SK-N-SH (cell line): ENCODE measurements around the gene CHCHD3. TPM values are rescaled to one million over a fixed set of nuclear protein-coding genes. Genes with fewer than 3 reads are reported as not detected.

Experiments used
- CTCF ChIA-PET: fragments of 300-600, 350-600 bp; formaldehyde crosslinking; extraction: SDS; loops from one replicate; lab custom pipeline; 2021; lab: Yijun Ruan, JAX
- POLR2A ChIA-PET: fragments of 350-600 bp; sonication (Branson Sonifier 250); formaldehyde crosslinking; extraction: SDS; loops from one replicate; lab custom pipeline; 2020; ENCODE audit warnings: antibody characterized with exemption, inconsistent platforms; lab: Yijun Ruan, JAX
- DNase-seq: peaks from one replicate; pipeline ENCODE4 v3.0.0; 2012
- H2AFZ ChIP-seq: fragments of 200-600 bp; sonication (generic); 2 replicates; pipeline ENCODE4 v1.8.1; 2016; ENCODE audit warnings: antibody characterized with exemption, mild to moderate bottlenecking, low read depth
- H3F3A ChIP-seq: fragments of 200-600 bp; sonication (generic); replicated peaks from 2 replicates; pipeline ENCODE3; 2016; ENCODE audit warnings: antibody characterized with exemption, mild to moderate bottlenecking; ENCODE audit not compliant: insufficient read depth
- H3K27ac ChIP-seq, 2 experiments: fragments of 200-500 bp in 1 of 2; fragments of 200-600 bp in 1 of 2; sonication (Bioruptor generic) in 1 of 2; sonication (generic), shearing (Covaris generic) in 1 of 2; 2 replicates each; pipeline versions ENCODE4 v1.5.1 to v1.6.1; 2014 to 2016; ENCODE audit warnings: low read depth in 2 of 2, inconsistent platforms in 1 of 2, low read length in 1 of 2, mild to moderate bottlenecking in 1 of 2, mixed read lengths in 1 of 2
- H3K27me3 ChIP-seq: fragments of 200-600 bp; sonication (generic), shearing (Covaris generic); 2 replicates; pipeline ENCODE4 v1.6.1; 2016; ENCODE audit warnings: mixed run types; ENCODE audit not compliant: insufficient read depth
- H3K36me3 ChIP-seq, 2 experiments: fragments of 200-500 bp in 1 of 2; fragments of 200-600 bp in 1 of 2; sonication (Bioruptor generic) in 1 of 2; sonication (generic) in 1 of 2; replicated peaks in 1 of 2; 2 replicates each; pipeline versions ENCODE3 to v1.5.1; 2014 to 2016; ENCODE audit warnings: low read length in 1 of 2, mild to moderate bottlenecking in 1 of 2; ENCODE audit not compliant: insufficient read depth in 2 of 2, control insufficient read depth in 1 of 2
- H3K4me1 ChIP-seq, 2 experiments: fragments of 200-500 bp in 1 of 2; fragments of 200-600 bp in 1 of 2; sonication (Bioruptor generic) in 1 of 2; sonication (generic), shearing (Covaris generic) in 1 of 2; 2 replicates each; pipeline versions ENCODE4 v1.5.1 to v1.6.1; 2014 to 2016; ENCODE audit warnings: low read depth in 1 of 2, low read length in 1 of 2, mixed run types in 1 of 2; ENCODE audit not compliant: insufficient read depth in 2 of 2, control insufficient read depth in 1 of 2
- H3K4me2 ChIP-seq: fragments of 200-600 bp; sonication (generic), shearing (Covaris generic); 2 replicates; pipeline ENCODE4 v1.6.1; 2017; ENCODE audit warnings: mixed run types
- H3K4me3 ChIP-seq, 2 experiments: fragments of 200-500 bp in 1 of 2; fragments of 200-600 bp in 1 of 2; sonication (Bioruptor generic) in 1 of 2; sonication (generic), shearing (Covaris generic) in 1 of 2; 2 replicates each; pipeline versions ENCODE4 v1.5.1 to v1.8.1; 2014 to 2016; ENCODE audit warnings: low read depth in 2 of 2, inconsistent platforms in 1 of 2, low read length in 1 of 2, mild to moderate bottlenecking in 1 of 2, mixed read lengths in 1 of 2, moderate library complexity in 1 of 2
- H3K79me2 ChIP-seq: fragments of 200-600 bp; sonication (generic); 2 replicates; pipeline ENCODE4 v1.8.1; 2017; ENCODE audit warnings: mild to moderate bottlenecking; ENCODE audit not compliant: insufficient read depth
- H3K9ac ChIP-seq: fragments of 200-600 bp; sonication (generic); 2 replicates; pipeline ENCODE4 v1.6.1; 2017; ENCODE audit warnings: mixed run types
- H3K9me2 ChIP-seq: fragments of 200-600 bp; sonication (generic); 2 replicates; pipeline ENCODE4 v1.6.1; 2017; ENCODE audit warnings: mixed run types
- H3K9me3 ChIP-seq: fragments of 200-600 bp; sonication (generic); 2 replicates; pipeline ENCODE4 v1.6.1; 2017; ENCODE audit warnings: mixed run types, mild to moderate bottlenecking, moderate library complexity
- H4K20me1 ChIP-seq: fragments of 200-600 bp; sonication (generic); 2 replicates; pipeline ENCODE4 v1.6.1; 2017; ENCODE audit warnings: mild to moderate bottlenecking, mixed run types; ENCODE audit not compliant: insufficient read depth
- CHD2 ChIP-seq: fragments of 150-350 bp; IDR thresholded peaks from 2 replicates; pipeline ENCODE4 v1.6.1; 2018; ENCODE audit warnings: low read length; ENCODE audit not compliant: partially characterized antibody
- ELF1 ChIP-seq: IDR thresholded peaks from 2 replicates; pipeline ENCODE4 v1.4.0; 2012
- EZH2phosphoT487 ChIP-seq: fragments of 200-600 bp; sonication (generic); IDR thresholded peaks from 2 replicates; pipeline ENCODE4 v1.6.1; 2017; ENCODE audit warnings: low read depth, mixed run types, mild to moderate bottlenecking, antibody characterized with exemption, moderate library complexity, borderline replicate concordance
- FOSL2 ChIP-seq: IDR thresholded peaks from 2 replicates; pipeline ENCODE4 v1.4.0; 2012; ENCODE audit warnings: low read depth, mild to moderate bottlenecking, moderate library complexity, borderline replicate concordance
- FOXJ3 ChIP-seq: sonication (generic); formaldehyde crosslinking; IDR thresholded peaks from 2 replicates; pipeline ENCODE4 v1.5.1; 2020; ENCODE audit warnings: mild to moderate bottlenecking, missing genetic modification reagents
- FOXM1 ChIP-seq: IDR thresholded peaks from 2 replicates; pipeline ENCODE4 v1.4.0; 2012; ENCODE audit warnings: low read depth, mild to moderate bottlenecking
- GABPA ChIP-seq: IDR thresholded peaks from 2 replicates; pipeline ENCODE4 v1.4.0; 2012; ENCODE audit warnings: low read depth, mild to moderate bottlenecking
- GATA2 ChIP-seq: sonication (generic); formaldehyde crosslinking; IDR thresholded peaks from 2 replicates; pipeline ENCODE4 v1.5.0; 2020; ENCODE audit warnings: mild to moderate bottlenecking, missing genetic modification reagents
- MXI1 ChIP-seq: IDR thresholded peaks from 2 replicates; pipeline ENCODE4 v1.6.1; 2012; ENCODE audit warnings: mild to moderate bottlenecking, low read depth, low read length, improper control_type of control experiment
- NFIC ChIP-seq: IDR thresholded peaks from 2 replicates; pipeline ENCODE4 v1.4.0; 2012; ENCODE audit warnings: borderline replicate concordance
- NRF1 ChIP-seq: IDR thresholded peaks from 2 replicates; pipeline ENCODE4 v1.6.1; 2012; ENCODE audit warnings: low read depth, mild to moderate bottlenecking, low read length
- POLR2AphosphoS5 ChIP-seq: IDR thresholded peaks from 2 replicates; pipeline ENCODE4 v1.6.1; 2012; ENCODE audit warnings: low read depth, low read length
- SIN3A ChIP-seq: IDR thresholded peaks from 2 replicates; pipeline ENCODE4 v1.6.1; 2012; ENCODE audit warnings: low read depth, mild to moderate bottlenecking, low read length, moderate library complexity, borderline replicate concordance
- TEAD4 ChIP-seq: IDR thresholded peaks from 2 replicates; pipeline ENCODE4 v1.4.0; 2012; ENCODE audit warnings: mild to moderate bottlenecking, borderline replicate concordance; ENCODE audit not compliant: insufficient read depth
- YY1 ChIP-seq: IDR thresholded peaks from 2 replicates; pipeline ENCODE4 v1.4.0; 2012; ENCODE audit warnings: low read depth, mild to moderate bottlenecking
- WGBS: methylation state at CpG from one replicate; pipeline ENCODE4 v1.1.6; 2017; ENCODE audit warnings: low lambda C conversion rate; 5-methylcytosine and 5-hydroxymethylcytosine counted together
- polyA plus RNA-seq, 3 experiments: library from polyadenylated mRNA; depleted of rRNA; stranded (reverse); fragments of >200 nt; gene quantifications; 2 replicates each; pipeline ENCODE4 v1.2.3, GENCODE V29; 2012
- TF ChIP-seq, protein P1 (sequence below): IDR thresholded peaks from 2 replicates; pipeline ENCODE4; 2012
- TF ChIP-seq, protein P2 (sequence below): IDR thresholded peaks from 2 replicates; pipeline ENCODE4 v1.6.1; 2012; ENCODE audit warnings: mild to moderate bottlenecking, low read depth, low read length, moderate library complexity
- TF ChIP-seq, protein P3 (sequence below): fragments of 200-600 bp; sonication (generic); IDR thresholded peaks from 2 replicates; pipeline ENCODE4 v1.6.1; 2017; ENCODE audit warnings: antibody characterized with exemption, mild to moderate bottlenecking, moderate library complexity
- TF ChIP-seq, protein P4 (sequence below): IDR thresholded peaks from 2 replicates; pipeline ENCODE4 v1.4.0; 2012; ENCODE audit warnings: low read depth, borderline replicate concordance

The CHCHD3 gene
- polyA plus RNA-seq, 1 of the 3 experiments (the other 2 are of a cell fraction) = 97.1 TPM

DNA sequence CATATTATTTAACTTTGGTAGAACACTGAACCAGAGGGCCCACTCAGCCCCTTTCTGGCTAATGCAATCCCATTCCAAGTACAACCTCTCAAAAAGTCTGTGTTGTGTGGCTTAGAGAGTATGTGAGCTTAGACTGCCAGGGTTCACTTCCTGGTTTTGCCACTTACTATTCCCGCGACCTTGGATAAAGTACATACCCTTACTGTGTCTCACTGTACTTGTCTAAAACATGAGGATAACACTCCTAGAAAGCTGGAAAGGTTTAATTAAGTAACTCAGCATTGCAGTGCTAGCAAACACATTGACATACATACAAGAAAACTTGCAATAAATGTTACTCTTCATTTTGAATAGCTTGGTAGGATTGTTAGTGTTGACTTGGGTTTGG, 215.8 kb downstream of the CHCHD3 start:
- Histone ChIP-seq H3K4me3 (no peak overlapping the region), H3K9ac (no peak overlapping the region), H3K27me3 (no peaks in the 10 kb centered on the region), H3K9me2 (no peaks in the 10 kb centered on the region; the same call in 1 of the 2 replicates), H3K4me1 (peaks cover 0 to 3% of the 10 kb centered on the region in 2 experiments; a peak in 2 of 4 replicates), H3K79me2 (no peaks in the 10 kb centered on the region; the same call in 1 of the 2 replicates), H2AFZ (no peak overlapping the region), H3K4me2 (no peak overlapping the region), H3K27ac (no peak overlapping the region), H4K20me1 (no peaks in the 10 kb centered on the region), H3F3A (no peaks in the 10 kb centered on the region), H3K9me3 (peaks cover 6% of the 10 kb centered on the region; the same call in 1 of the 2 replicates), H3K36me3 (peaks cover 4 to 8% of the 10 kb centered on the region in 2 experiments)
- no peak for TF ChIP-seq POLR2AphosphoS5
- TF ChIP-seq, protein P1, sequence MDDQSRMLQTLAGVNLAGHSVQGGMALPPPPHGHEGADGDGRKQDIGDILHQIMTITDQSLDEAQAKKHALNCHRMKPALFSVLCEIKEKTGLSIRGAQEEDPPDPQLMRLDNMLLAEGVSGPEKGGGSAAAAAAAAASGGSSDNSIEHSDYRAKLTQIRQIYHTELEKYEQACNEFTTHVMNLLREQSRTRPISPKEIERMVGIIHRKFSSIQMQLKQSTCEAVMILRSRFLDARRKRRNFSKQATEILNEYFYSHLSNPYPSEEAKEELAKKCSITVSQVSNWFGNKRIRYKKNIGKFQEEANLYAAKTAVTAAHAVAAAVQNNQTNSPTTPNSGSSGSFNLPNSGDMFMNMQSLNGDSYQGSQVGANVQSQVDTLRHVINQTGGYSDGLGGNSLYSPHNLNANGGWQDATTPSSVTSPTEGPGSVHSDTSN = no peak
- TF ChIP-seq, protein P2, sequence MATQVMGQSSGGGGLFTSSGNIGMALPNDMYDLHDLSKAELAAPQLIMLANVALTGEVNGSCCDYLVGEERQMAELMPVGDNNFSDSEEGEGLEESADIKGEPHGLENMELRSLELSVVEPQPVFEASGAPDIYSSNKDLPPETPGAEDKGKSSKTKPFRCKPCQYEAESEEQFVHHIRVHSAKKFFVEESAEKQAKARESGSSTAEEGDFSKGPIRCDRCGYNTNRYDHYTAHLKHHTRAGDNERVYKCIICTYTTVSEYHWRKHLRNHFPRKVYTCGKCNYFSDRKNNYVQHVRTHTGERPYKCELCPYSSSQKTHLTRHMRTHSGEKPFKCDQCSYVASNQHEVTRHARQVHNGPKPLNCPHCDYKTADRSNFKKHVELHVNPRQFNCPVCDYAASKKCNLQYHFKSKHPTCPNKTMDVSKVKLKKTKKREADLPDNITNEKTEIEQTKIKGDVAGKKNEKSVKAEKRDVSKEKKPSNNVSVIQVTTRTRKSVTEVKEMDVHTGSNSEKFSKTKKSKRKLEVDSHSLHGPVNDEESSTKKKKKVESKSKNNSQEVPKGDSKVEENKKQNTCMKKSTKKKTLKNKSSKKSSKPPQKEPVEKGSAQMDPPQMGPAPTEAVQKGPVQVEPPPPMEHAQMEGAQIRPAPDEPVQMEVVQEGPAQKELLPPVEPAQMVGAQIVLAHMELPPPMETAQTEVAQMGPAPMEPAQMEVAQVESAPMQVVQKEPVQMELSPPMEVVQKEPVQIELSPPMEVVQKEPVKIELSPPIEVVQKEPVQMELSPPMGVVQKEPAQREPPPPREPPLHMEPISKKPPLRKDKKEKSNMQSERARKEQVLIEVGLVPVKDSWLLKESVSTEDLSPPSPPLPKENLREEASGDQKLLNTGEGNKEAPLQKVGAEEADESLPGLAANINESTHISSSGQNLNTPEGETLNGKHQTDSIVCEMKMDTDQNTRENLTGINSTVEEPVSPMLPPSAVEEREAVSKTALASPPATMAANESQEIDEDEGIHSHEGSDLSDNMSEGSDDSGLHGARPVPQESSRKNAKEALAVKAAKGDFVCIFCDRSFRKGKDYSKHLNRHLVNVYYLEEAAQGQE = no peak
- TF ChIP-seq GABPA = no peak
- TF ChIP-seq FOXM1 = no peak
- TF ChIP-seq FOXJ3 (CRISPR knock-in tag) = no peak
- no peak for TF ChIP-seq GATA2
- TF ChIP-seq FOSL2 = no peak
- TF ChIP-seq TEAD4 = no peak
- TF ChIP-seq SIN3A = no peak
- no peak for TF ChIP-seq MXI1
- TF ChIP-seq EZH2phosphoT487 = no peak
- TF ChIP-seq, protein P3, sequence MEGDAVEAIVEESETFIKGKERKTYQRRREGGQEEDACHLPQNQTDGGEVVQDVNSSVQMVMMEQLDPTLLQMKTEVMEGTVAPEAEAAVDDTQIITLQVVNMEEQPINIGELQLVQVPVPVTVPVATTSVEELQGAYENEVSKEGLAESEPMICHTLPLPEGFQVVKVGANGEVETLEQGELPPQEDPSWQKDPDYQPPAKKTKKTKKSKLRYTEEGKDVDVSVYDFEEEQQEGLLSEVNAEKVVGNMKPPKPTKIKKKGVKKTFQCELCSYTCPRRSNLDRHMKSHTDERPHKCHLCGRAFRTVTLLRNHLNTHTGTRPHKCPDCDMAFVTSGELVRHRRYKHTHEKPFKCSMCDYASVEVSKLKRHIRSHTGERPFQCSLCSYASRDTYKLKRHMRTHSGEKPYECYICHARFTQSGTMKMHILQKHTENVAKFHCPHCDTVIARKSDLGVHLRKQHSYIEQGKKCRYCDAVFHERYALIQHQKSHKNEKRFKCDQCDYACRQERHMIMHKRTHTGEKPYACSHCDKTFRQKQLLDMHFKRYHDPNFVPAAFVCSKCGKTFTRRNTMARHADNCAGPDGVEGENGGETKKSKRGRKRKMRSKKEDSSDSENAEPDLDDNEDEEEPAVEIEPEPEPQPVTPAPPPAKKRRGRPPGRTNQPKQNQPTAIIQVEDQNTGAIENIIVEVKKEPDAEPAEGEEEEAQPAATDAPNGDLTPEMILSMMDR = no peak
- no peak for TF ChIP-seq ELF1
- no peak for TF ChIP-seq YY1
- no peak for TF ChIP-seq NFIC
- no peak for TF ChIP-seq NRF1
- no peak for TF ChIP-seq CHD2
- TF ChIP-seq, protein P4, sequence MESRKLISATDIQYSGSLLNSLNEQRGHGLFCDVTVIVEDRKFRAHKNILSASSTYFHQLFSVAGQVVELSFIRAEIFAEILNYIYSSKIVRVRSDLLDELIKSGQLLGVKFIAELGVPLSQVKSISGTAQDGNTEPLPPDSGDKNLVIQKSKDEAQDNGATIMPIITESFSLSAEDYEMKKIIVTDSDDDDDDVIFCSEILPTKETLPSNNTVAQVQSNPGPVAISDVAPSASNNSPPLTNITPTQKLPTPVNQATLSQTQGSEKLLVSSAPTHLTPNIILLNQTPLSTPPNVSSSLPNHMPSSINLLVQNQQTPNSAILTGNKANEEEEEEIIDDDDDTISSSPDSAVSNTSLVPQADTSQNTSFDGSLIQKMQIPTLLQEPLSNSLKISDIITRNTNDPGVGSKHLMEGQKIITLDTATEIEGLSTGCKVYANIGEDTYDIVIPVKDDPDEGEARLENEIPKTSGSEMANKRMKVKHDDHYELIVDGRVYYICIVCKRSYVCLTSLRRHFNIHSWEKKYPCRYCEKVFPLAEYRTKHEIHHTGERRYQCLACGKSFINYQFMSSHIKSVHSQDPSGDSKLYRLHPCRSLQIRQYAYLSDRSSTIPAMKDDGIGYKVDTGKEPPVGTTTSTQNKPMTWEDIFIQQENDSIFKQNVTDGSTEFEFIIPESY = no peak
- ChIA-PET POLR2A (no interaction called here), CTCF (interaction anchor here (1.1 kb wide), 1 partner anchor 18 kb away, joined by 3 read pairs; no protein-coding TSS in a partner anchor)
- 94% methylated on average over 2 of the region's 2 CpGs for WGBS
- DNase-seq = no peak
